Measurements from ENCODE around the gene XRCC1.

DNA sequence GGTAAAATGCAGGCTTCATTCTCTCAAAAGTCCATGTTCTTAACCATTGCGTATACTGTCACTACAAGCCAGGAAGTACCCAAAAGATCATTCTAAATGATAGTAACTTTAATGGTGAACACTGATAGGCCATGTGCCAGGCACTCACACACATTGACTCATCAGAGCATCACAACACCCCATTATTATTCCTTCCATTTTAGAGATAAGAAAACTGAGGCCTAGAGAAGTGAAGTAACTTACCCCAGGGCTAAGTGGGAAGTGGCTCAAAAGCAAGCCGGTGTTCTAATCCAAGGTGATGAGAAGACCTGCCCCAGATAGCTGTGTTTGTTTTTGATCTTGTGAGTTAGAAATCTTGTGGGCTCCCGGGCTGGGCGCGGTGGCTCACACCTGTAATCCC is 69.4 kb downstream of the XRCC1 start:
- TF ChIP-seq, protein P1, sequence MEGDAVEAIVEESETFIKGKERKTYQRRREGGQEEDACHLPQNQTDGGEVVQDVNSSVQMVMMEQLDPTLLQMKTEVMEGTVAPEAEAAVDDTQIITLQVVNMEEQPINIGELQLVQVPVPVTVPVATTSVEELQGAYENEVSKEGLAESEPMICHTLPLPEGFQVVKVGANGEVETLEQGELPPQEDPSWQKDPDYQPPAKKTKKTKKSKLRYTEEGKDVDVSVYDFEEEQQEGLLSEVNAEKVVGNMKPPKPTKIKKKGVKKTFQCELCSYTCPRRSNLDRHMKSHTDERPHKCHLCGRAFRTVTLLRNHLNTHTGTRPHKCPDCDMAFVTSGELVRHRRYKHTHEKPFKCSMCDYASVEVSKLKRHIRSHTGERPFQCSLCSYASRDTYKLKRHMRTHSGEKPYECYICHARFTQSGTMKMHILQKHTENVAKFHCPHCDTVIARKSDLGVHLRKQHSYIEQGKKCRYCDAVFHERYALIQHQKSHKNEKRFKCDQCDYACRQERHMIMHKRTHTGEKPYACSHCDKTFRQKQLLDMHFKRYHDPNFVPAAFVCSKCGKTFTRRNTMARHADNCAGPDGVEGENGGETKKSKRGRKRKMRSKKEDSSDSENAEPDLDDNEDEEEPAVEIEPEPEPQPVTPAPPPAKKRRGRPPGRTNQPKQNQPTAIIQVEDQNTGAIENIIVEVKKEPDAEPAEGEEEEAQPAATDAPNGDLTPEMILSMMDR (IDR thresholded peaks at IDR 0.05; ENCODE audit: low read depth, low read length): no peak
- no peak for TF ChIP-seq EZH2phosphoT487 (IDR thresholded peaks at IDR 0.05; ENCODE audit: low read depth)
